HG03095 (cell line): ENCODE results near the gene AP3S1.
"Not testable (repeated sequence)": the region's sequence is repeated elsewhere in the genome, so short reads cannot be mapped to it uniquely, and the experiment has no call there.

Experiments
- ATAC-seq: cut with Tn5 transposase; IDR thresholded peaks from one replicate; pipeline ENCODE4 v1.9.1; 2021; ENCODE audit warnings: moderate library complexity; ENCODE audit not compliant: unreplicated experiment

Gene AP3S1

DNA sequence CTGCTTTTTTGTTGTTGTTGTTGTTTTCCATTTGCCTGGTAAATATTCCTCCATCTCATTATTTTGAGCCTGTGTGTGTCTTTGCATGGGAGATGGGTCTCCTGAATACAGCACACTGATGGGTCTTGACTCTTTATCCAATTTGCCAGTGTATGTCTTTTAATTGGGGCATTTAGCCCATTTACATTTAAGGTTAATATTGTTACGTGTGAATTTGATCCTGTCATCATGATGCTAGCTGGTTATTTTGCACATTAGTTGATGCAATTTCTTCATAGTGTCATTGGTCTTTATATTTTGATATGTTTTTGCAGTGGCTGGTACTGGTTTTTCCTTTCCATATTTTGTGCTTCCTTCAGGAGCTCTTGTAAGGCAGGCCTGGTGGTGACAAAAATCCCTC lies 16.8 kb upstream of the AP3S1 start:
- ATAC-seq = not testable (repeated sequence)

GRCh38 chr5:115825948-115826347 lies 15.8 kb upstream of the AP3S1 start:
- no peak for ATAC-seq

- ATAC-seq = no peak
Observed at GRCh38 chr5:115829913-115830312, 11.8 kb upstream of the AP3S1 start.

GRCh38 chr5:115831163-115831768 lies 10.5 kb upstream of the AP3S1 start:
- ATAC-seq = no peak

- ATAC-seq = no peak
Observed at GRCh38 chr5:115835481-115835880, 6.3 kb upstream of the AP3S1 start.

DNA sequence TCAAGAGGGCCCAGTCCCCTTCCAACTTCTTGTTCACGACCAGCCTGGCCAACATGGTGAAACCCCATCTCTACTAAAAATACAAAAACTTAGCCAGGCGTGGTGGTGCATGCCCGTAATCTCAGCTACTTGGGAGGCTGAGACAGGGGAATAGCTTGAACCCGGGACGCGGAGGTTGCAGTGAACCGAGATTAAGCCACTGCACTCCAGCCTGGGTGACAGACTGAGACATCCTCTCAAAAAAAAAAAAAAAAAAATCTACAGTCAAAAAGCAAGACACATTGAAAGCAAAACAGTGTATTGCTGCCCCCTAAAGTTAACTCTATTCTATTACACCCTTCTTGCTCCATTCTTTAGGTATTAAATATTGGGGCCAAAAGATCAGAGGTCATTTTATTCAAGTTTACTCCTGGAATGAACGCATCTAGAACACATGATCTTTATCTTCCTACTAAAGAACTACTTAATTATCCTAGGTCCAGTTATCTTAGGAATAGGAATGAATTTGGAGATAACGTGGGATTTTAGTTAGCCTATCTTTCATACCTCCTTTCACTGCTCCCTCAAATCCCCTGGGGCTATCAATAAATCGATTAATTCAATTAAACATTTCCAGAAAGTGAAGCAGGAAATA lies 2.7 kb upstream of the AP3S1 start:
- peak; percentile 13 for ATAC-seq

DNA sequence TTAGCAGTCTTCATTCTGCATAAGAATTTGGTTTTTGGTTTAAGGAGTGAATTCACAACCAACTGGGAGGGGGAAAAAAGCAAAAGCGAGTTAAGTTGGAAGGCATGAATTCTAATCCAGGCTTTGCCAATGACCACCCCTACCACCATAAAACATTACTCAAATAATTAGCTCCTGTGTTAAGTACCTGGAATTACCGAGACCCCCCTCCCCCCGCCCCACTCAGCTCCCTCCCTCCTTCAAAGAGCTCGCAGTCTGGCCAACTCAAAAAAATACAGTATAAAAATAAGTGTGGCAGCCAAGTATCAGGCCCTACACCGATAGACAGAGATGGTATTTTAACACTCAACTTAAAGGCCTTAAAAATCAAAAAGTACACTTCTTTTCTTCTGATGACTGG lies 862 bp upstream of the AP3S1 start:
- no peak for ATAC-seq

DNA sequence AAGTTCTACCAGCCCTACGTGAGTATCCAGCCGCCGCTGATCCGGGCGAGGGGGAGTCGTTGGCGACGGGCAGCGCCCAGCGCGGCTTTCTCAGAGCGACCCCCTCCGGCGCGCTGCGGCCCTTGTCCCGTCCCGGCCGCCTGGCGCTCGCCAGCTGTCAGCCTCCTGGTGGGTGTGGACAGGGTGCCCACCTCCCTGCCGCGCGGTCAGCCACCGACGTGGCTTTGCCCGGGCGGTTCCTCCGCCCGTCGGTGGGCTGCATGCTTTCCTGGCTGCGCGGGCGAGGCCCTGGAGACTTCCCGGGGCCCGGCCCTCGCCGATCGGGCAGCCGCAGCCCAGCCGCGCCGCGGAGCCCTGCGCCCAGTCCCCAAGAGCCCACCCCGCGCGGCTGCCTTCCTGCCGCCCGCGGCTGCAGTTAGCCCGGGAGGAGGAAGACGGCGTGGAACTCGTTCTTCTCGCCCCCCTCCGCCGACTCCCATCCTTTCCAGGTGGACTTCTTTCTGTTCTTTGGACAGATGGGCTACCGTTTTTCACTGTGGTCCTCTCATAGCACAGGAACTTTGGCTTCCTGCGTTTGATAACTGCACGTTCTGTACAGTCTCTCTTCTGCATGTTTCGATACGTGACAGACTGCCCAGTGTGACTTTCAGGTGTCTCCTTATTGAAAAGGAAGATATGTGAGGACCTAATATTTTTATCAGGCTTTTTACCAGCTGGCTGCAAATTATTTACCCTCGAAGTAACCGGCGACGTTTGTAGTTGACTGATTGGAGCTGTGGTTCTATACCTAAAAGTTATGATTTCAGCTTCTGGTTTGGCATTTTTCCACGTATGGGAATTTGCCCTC lies 577 bp downstream of the AP3S1 start:
- ATAC-seq = peak; percentile 36

DNA sequence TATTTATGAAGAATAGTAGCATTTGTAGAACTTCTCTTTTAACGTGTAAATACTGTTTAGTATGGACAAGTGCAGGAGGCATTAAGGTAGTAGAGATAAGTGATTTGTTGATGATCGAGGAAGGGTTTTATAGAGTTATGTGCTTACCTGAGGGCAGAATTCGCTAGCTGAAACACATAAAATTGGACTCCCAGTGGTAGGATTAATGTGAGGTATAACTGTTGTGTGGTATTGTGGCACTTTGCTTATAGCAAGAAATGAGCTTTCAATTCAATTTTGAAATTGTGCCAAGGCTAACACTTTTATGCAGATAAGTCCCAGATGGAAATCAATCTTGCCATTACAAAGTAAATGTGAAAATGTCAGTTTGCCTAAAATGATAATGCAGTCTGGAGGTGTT lies 1.2 kb downstream of the AP3S1 start:
- ATAC-seq = no peak

- no peak for ATAC-seq
Observed at GRCh38 chr5:115843444-115844130, 1.9 kb downstream of the AP3S1 start.

- ATAC-seq = no peak
Observed at GRCh38 chr5:115844321-115844817, 2.6 kb downstream of the AP3S1 start.

- ATAC-seq = no peak
Observed at GRCh38 chr5:115847290-115847689, 5.6 kb downstream of the AP3S1 start.

DNA sequence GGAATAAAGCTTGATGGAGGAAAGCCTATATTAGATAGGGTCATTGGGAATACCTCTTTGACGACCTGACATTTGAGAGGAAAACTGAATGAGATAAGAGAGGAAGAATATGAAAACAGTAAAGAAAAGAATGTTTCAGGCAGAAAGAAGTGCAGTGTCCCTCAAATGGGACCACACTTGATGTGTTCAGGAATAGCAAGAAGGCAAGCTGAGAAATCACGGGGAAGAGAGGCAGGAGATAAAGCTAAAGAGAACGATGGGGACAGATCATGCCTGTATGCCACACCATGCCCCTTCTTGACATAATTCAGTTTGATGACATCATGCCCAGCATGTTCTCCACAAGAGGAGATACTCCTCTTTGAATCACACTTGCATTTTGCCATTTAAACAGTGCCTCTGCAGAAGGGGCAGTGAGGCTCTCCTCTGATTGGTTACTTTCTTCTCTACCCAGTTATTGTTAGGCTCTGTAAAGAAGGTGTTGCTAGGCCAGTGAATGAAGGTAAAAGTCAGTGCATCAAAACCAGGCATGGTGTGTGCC lies 7.6 kb downstream of the AP3S1 start:
- ATAC-seq = no peak

DNA sequence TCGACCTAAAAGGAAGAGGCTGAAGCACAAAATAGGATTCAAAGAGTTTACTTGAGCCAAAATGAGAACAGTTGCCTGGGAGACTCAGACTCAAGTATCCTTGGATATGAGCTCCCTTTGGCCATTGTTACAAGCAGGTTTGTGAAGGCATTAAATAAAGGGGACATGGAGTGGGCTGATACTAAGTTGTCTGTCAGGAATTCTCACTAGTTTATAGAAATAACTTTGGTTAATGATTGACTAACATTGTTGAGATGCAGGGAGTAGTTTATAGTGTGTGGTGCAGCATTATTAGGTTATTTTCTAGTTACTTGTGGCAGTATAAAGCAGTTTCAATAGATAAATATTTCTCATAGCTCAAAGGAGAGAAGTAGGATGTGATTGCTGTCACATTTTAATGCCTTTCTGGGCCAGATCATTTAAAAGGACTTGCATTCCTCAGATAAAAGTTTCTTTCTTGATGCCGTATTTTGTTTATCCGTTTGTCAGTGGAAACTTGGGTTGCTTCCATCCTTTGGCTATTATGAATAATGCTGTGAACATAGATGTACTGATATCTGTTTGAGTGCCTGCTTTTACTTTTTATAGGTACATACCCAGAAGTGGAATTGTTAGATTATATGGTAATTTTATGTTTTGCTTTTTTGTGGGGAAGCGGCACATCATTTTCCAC lies 9.1 kb downstream of the AP3S1 start:
- no peak for ATAC-seq

DNA sequence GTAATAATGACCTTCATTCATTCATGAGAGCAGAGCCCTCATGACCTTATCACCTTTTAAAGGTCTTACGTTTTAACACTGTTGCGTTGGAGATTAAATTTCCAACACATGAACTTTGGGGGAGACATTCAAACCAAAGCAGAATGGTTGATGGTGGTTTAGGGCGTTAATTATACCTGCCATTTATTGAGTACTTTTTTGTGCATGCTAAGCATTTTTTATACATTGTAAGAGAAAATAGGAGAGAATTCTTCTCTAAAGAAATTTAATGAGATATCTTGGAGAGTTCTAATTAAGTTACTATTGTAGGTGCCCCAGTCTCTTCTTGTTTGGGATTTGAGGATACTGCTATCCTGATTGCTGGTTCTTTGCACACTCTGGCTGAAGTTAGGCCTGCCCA lies 12.4 kb downstream of the AP3S1 start:
- ATAC-seq = no peak

GRCh38 chr5:115855959-115856358 lies 14.2 kb downstream of the AP3S1 start:
- ATAC-seq = no peak

GRCh38 chr5:115857057-115857479 lies 15.3 kb downstream of the AP3S1 start:
- no peak for ATAC-seq

GRCh38 chr5:115857626-115858349 lies 16.1 kb downstream of the AP3S1 start:
- ATAC-seq = no peak

DNA sequence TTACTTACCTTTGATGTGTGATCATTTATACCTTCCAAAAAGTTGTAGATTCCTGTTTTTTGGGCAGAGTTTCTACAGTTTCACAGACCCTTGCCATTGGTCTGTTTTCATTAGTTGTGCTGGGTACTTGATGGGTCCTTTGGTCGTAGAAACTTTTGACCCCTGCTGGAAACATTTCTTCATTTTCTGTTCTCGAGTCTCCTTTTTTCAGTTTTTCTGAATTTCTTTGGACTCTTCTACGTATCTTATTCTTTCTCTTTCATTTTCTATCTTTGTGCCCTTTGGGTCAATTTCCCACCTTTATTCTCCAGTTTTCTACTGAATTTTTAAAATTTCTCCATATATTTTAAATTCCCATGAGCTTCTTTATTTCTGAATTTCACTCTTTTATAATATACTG lies 16.7 kb downstream of the AP3S1 start:
- ATAC-seq = no peak

DNA sequence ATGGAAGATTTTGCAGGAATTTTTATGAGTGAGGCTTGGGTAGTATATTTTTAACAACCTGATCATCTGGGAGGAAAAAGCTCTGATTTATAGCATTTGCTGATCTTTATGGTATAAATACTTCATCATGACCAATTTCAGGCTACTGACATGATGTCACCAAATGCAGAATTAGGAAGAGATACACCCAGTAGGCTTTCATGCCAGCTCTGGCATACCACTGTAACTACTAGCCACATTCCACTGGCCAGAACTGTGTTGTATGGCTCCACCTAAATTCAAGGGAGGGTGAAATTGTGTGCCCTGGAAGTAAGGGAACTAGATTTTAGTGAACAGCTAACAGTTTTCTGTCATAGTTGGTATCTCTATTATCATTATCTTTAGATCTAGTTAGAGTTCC lies 17.6 kb downstream of the AP3S1 start:
- no peak for ATAC-seq
